GM12865 (cell line): ENCODE measurements around the gene LARP4B.

Experiments
- DNase-seq: peaks from one replicate; pipeline ENCODE4 v3.0.0; 2010; ENCODE audit warnings: low read depth
- H3K4me3 ChIP-seq: 2 replicates; pipeline ENCODE4 v1.5.1; 2011; ENCODE audit warnings: mild to moderate bottlenecking, low read depth, low read length, control low read depth
- TF ChIP-seq, protein P1 (sequence below): IDR thresholded peaks from 2 replicates; pipeline ENCODE4 v1.5.1; 2011; ENCODE audit warnings: low read length, control low read depth, low read depth, inconsistent platforms; ENCODE audit not compliant: insufficient read depth; ENCODE audit errors: missing control alignments

The LARP4B gene

DNA sequence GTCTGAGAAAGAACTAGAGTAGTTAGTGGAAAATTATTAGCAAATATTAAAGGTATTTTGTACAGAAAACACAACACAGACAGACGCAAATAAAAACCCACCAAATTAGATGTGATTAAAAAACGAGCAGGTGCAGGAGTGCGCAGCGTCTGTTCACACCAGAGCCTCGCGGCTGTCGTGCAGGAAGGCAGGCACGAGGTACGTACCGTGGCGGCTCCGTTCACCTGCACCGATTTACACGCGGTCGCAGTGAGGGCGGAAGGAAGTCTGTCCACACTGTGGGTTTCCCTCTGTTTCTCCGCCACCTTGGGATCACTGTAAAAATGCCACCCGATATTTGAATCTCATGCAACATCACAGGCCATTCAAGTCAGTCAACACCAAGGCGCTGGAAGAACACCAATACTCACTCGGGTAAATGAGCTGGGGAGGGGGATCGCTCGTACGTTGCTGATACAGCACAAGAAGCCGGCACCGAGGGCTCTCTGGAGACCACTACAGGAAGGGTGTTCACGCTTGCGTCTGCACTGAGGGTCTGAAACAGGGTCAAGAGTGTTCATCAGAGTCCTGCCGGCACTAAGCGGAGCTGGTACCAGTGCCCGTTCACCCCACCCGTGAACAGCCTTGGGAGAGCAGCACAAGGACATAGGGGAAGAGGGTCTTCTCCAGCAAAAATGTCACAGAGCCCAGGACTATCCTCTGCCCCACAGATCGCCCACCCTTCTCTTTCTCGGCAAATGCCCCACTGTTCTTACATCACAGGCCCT, 116.8 kb downstream of the LARP4B start:
- H3K4me3 ChIP-seq = no peak overlapping the region
- TF ChIP-seq, protein P1, sequence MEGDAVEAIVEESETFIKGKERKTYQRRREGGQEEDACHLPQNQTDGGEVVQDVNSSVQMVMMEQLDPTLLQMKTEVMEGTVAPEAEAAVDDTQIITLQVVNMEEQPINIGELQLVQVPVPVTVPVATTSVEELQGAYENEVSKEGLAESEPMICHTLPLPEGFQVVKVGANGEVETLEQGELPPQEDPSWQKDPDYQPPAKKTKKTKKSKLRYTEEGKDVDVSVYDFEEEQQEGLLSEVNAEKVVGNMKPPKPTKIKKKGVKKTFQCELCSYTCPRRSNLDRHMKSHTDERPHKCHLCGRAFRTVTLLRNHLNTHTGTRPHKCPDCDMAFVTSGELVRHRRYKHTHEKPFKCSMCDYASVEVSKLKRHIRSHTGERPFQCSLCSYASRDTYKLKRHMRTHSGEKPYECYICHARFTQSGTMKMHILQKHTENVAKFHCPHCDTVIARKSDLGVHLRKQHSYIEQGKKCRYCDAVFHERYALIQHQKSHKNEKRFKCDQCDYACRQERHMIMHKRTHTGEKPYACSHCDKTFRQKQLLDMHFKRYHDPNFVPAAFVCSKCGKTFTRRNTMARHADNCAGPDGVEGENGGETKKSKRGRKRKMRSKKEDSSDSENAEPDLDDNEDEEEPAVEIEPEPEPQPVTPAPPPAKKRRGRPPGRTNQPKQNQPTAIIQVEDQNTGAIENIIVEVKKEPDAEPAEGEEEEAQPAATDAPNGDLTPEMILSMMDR = no peak
- no peak for DNase-seq

- H3K4me3 ChIP-seq = no peak overlapping the region
- no peak for DNase-seq
- TF ChIP-seq, protein P1 = no peak
Measured at GRCh38 chr10:813286-813685, 118.2 kb downstream of the LARP4B start.

GRCh38 chr10:812787-813186, 118.7 kb downstream of the LARP4B start:
- no peak for DNase-seq
- H3K4me3 ChIP-seq = no peak overlapping the region
- TF ChIP-seq, protein P1 = no peak

GRCh38 chr10:811379-812175, 119.9 kb downstream of the LARP4B start:
- TF ChIP-seq, protein P1 = no peak
- no peak overlapping the region for H3K4me3 ChIP-seq

GRCh38 chr10:810351-810846, 121.1 kb downstream of the LARP4B start:
- no peak for DNase-seq
- no peak overlapping the region for H3K4me3 ChIP-seq
- TF ChIP-seq, protein P1 = peak; percentile 17

More at GRCh38 chr10:811379-812175, 119.9 kb downstream of the LARP4B start:
- DNase-seq = no peak

- TF ChIP-seq, protein P1 = no peak
- no peak overlapping the region for H3K4me3 ChIP-seq
- no peak for DNase-seq
Measured at GRCh38 chr10:809671-810350, 121.7 kb downstream of the LARP4B start.
